Liver (tissue), 9 donors: ENCODE data around the gene USP24. TPM values are rescaled to one million over a fixed set of nuclear protein-coding genes. Genes with fewer than 3 reads are reported as not detected.

Experiments
- DNase-seq: peaks from one replicate; pipeline ENCODE4 v3.0.0-alpha.2; 2017; ENCODE audit warnings: low spot score
- H3K27ac ChIP-seq, 2 donors: one replicate each; pipeline ENCODE4 v1.7.0; 2013; ENCODE audit warnings: inconsistent platforms in 2 of 2, low read length in 2 of 2, control low read depth in 1 of 2, low read depth in 1 of 2, mild to moderate bottlenecking in 1 of 2
- H3K27me3 ChIP-seq, 4 donors: one replicate each; pipeline versions ENCODE4 v1.6.1 to v1.7.0; 2013; ENCODE audit warnings: low read length in 3 of 4, inconsistent platforms in 1 of 4, mild to moderate bottlenecking in 1 of 4, moderate library complexity in 1 of 4; ENCODE audit not compliant: control insufficient read depth in 4 of 4, insufficient read depth in 4 of 4
- H3K36me3 ChIP-seq, 4 donors: one replicate each; pipeline versions ENCODE4 v1.6.1 to v1.7.0; 2013; ENCODE audit warnings: low read length in 3 of 4, mild to moderate bottlenecking in 3 of 4, low read depth in 1 of 4, moderate library complexity in 1 of 4; ENCODE audit not compliant: control insufficient read depth in 4 of 4, insufficient read depth in 3 of 4
- H3K4me1 ChIP-seq, 4 donors: one replicate each; pipeline versions ENCODE4 v1.6.1 to v1.7.0; 2013; ENCODE audit warnings: low read length in 3 of 4, mild to moderate bottlenecking in 3 of 4, moderate library complexity in 1 of 4; ENCODE audit not compliant: control insufficient read depth in 4 of 4, insufficient read depth in 4 of 4
- H3K4me3 ChIP-seq, 3 donors: one replicate each; pipeline versions ENCODE4 v1.6.1 to v1.7.0; 2013; ENCODE audit warnings: low read length in 3 of 3, control low read depth in 1 of 3, low read depth in 1 of 3, mild to moderate bottlenecking in 1 of 3
- H3K9ac ChIP-seq, 2 donors: one replicate each; pipeline ENCODE4 v1.7.0; 2013; ENCODE audit warnings: low read length in 2 of 2, mild to moderate bottlenecking in 2 of 2, moderate library complexity in 2 of 2, control low read depth in 1 of 2, low read depth in 1 of 2
- H3K9me3 ChIP-seq, 4 donors: one replicate each; pipeline versions ENCODE4 v1.6.1 to v1.7.0; 2013; ENCODE audit warnings: low read length in 3 of 4; ENCODE audit not compliant: control insufficient read depth in 4 of 4
- EGR1 ChIP-seq, 2 donors: IDR thresholded peaks; 2 replicates each; pipeline ENCODE4 v1.6.1; 2016 to 2018; ENCODE audit warnings: antibody characterized with exemption in 2 of 2, low read depth in 2 of 2
- FOXA1 ChIP-seq: IDR thresholded peaks from 2 replicates; pipeline ENCODE4 v1.6.1; 2016; ENCODE audit warnings: antibody characterized with exemption
- FOXA2 ChIP-seq: IDR thresholded peaks from 2 replicates; pipeline ENCODE4 v1.6.1; 2016; ENCODE audit warnings: antibody characterized with exemption
- GABPA ChIP-seq, 2 donors: IDR thresholded peaks in 1 of 2; conservative IDR thresholded peaks in 1 of 2; 2 replicates each; pipeline ENCODE4 v1.6.1; 2016; ENCODE audit warnings: antibody characterized with exemption in 2 of 2, mild to moderate bottlenecking in 1 of 2, moderate library complexity in 1 of 2
- HNF4A ChIP-seq, 2 donors: conservative IDR thresholded peaks; 2 replicates each; pipeline ENCODE4 v1.6.1; 2016; ENCODE audit warnings: antibody characterized with exemption in 2 of 2, mild to moderate bottlenecking in 2 of 2
- HNF4G ChIP-seq: IDR thresholded peaks from 2 replicates; pipeline ENCODE4 v1.6.1; 2016; ENCODE audit warnings: antibody characterized with exemption
- JUND ChIP-seq, 2 donors: IDR thresholded peaks; 2 replicates each; pipeline ENCODE4 v1.6.1; 2016; ENCODE audit warnings: antibody characterized with exemption in 2 of 2
- NR2F2 ChIP-seq: IDR thresholded peaks from 2 replicates; pipeline ENCODE4 v1.6.1; 2016; ENCODE audit warnings: antibody characterized with exemption
- RAD21 ChIP-seq, 2 donors: IDR thresholded peaks; 2 replicates each; pipeline ENCODE4 v1.6.1; 2016; ENCODE audit warnings: antibody characterized with exemption in 2 of 2, mild to moderate bottlenecking in 2 of 2
- RXRA ChIP-seq, 2 donors: IDR thresholded peaks; 2 replicates each; pipeline ENCODE4 v1.6.1; 2017 to 2018; ENCODE audit warnings: antibody characterized with exemption in 2 of 2, mild to moderate bottlenecking in 1 of 2
- SP1 ChIP-seq: IDR thresholded peaks from 2 replicates; pipeline ENCODE4 v1.6.1; 2018; ENCODE audit warnings: antibody characterized with exemption, mild to moderate bottlenecking
- TAF1 ChIP-seq: conservative IDR thresholded peaks from 2 replicates; pipeline ENCODE4 v1.6.1; 2016; ENCODE audit warnings: antibody characterized with exemption, mild to moderate bottlenecking
- YY1 ChIP-seq: IDR thresholded peaks from 2 replicates; pipeline ENCODE4 v1.6.1; 2016; ENCODE audit warnings: antibody characterized with exemption, mild to moderate bottlenecking
- WGBS: extraction: QIAGEN DNeasy Blood & Tissue Kit; methylation state at CpG from one replicate; pipeline ENCODE4 v1.1.7; 2013; 5-methylcytosine and 5-hydroxymethylcytosine counted together
- polyA plus RNA-seq, 2 donors: library from polyadenylated mRNA; stranded (reverse) in 1 of 2; unstranded in 1 of 2; fragments of 200-250 nt in 1 of 2; fragments of >200 nt in 1 of 2; fragmentation: Nextera tagmentation in 1 of 2; extraction: Ambion mirVana in 1 of 2; gene quantifications; one replicate each; pipeline versions ENCODE4 v1.2.1 to v1.2.3, GENCODE V29; 2013 to 2015
- total RNA-seq, 2 donors: library from RNA; depleted of rRNA; stranded (reverse); fragments of >200 nt; gene quantifications; one replicate each; pipeline ENCODE4 v1.2.3, GENCODE V29; 2014
- TF ChIP-seq, protein P1 (sequence below): IDR thresholded peaks from 2 replicates; pipeline ENCODE4 v1.6.1; 2016; ENCODE audit warnings: antibody characterized with exemption
- TF ChIP-seq, protein P2 (sequence below): IDR thresholded peaks from 2 replicates; pipeline ENCODE4 v1.6.1; 2016; ENCODE audit warnings: antibody characterized with exemption
- TF ChIP-seq, protein P3 (sequence below): IDR thresholded peaks from 2 replicates; pipeline ENCODE4 v1.6.1; 2016; ENCODE audit warnings: antibody characterized with exemption, mild to moderate bottlenecking
- TF ChIP-seq, protein P4 (sequence below): fragments of 150-350 bp; IDR thresholded peaks from 2 replicates; pipeline ENCODE4 v1.5.1; 2017; ENCODE audit warnings: improper control_type of control experiment, low read depth, low read length; ENCODE audit not compliant: missing input control
- TF ChIP-seq, protein P5 (sequence below): IDR thresholded peaks from 2 replicates; pipeline ENCODE4 v1.6.1; 2016; ENCODE audit warnings: antibody characterized with exemption
- donor health status: healthy.
- donor health status: healthy.
- donor health status: healthy.
- donor health status: healthy.
- donor health status: healthy.

Gene USP24
- total and polyA plus RNA-seq, 4 donors = 7.0 to 75.8 (median 20.3) TPM

DNA sequence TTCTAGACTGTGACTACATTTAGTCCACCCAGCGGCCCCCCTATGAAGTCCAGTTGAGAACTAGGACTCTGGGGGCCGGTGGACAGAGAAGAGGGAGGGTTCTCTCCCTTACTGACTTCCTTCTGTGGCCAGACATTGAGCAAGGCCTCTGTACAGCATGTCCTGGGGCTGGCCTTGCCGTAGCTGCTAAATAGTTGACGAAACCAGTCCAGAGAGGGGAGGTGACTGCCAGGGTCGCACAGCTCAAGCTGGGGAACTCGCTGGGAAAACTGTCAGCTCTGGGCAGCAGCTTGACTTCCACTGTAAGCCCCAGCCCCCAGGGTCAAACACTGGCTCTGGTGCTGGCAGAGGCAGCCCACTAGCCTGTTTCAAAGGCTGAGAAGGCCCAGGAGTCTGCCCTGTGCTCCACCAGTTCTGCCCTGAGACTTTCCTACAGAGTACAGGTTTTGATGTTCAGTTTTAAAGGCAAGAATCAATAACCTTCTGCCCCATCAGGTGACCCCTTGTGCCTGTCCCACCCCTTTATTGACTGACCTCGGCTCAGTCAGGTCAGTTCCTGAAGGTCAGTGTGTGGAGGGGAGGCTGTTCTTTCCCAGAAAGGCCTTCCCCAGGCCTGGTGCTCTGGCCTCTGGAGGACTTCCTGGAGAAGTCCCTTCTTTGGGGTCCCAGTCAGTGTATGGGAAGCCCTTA is 161.8 kb downstream of the USP24 start:
- WGBS = 23% methylated on average over 7 of the region's 7 CpGs
- TF ChIP-seq, protein P1, sequence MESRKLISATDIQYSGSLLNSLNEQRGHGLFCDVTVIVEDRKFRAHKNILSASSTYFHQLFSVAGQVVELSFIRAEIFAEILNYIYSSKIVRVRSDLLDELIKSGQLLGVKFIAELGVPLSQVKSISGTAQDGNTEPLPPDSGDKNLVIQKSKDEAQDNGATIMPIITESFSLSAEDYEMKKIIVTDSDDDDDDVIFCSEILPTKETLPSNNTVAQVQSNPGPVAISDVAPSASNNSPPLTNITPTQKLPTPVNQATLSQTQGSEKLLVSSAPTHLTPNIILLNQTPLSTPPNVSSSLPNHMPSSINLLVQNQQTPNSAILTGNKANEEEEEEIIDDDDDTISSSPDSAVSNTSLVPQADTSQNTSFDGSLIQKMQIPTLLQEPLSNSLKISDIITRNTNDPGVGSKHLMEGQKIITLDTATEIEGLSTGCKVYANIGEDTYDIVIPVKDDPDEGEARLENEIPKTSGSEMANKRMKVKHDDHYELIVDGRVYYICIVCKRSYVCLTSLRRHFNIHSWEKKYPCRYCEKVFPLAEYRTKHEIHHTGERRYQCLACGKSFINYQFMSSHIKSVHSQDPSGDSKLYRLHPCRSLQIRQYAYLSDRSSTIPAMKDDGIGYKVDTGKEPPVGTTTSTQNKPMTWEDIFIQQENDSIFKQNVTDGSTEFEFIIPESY = no peak
- TF ChIP-seq HNF4A (conservative IDR thresholded peaks at IDR 0.05) (peak; percentile 83 to 94), SP1 (peak; percentile 91), EGR1 (IDR thresholded peaks at IDR 0.05; ENCODE audit: low read depth in 2 of 2) (no peak), TAF1 (no peak), RAD21 (IDR thresholded peaks at IDR 0.05) (no peak), FOXA1 (peak; percentile 46), GABPA (IDR thresholded peaks at IDR 0.05 in 1 of 2, conservative IDR thresholded peaks at IDR 0.05 in 1 of 2) (no peak), NR2F2 (peak; percentile 88), RXRA (IDR thresholded peaks at IDR 0.05) (peak; percentile 90), HNF4G (peak; percentile 60), FOXA2 (peak; percentile 44), JUND (IDR thresholded peaks at IDR 0.05) (peak in 1 of 2 donors; percentile 13), YY1 (peak; percentile 54)
- TF ChIP-seq, protein P2, sequence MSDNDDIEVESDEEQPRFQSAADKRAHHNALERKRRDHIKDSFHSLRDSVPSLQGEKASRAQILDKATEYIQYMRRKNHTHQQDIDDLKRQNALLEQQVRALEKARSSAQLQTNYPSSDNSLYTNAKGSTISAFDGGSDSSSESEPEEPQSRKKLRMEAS = peak; percentile 66
- TF ChIP-seq, protein P3, sequence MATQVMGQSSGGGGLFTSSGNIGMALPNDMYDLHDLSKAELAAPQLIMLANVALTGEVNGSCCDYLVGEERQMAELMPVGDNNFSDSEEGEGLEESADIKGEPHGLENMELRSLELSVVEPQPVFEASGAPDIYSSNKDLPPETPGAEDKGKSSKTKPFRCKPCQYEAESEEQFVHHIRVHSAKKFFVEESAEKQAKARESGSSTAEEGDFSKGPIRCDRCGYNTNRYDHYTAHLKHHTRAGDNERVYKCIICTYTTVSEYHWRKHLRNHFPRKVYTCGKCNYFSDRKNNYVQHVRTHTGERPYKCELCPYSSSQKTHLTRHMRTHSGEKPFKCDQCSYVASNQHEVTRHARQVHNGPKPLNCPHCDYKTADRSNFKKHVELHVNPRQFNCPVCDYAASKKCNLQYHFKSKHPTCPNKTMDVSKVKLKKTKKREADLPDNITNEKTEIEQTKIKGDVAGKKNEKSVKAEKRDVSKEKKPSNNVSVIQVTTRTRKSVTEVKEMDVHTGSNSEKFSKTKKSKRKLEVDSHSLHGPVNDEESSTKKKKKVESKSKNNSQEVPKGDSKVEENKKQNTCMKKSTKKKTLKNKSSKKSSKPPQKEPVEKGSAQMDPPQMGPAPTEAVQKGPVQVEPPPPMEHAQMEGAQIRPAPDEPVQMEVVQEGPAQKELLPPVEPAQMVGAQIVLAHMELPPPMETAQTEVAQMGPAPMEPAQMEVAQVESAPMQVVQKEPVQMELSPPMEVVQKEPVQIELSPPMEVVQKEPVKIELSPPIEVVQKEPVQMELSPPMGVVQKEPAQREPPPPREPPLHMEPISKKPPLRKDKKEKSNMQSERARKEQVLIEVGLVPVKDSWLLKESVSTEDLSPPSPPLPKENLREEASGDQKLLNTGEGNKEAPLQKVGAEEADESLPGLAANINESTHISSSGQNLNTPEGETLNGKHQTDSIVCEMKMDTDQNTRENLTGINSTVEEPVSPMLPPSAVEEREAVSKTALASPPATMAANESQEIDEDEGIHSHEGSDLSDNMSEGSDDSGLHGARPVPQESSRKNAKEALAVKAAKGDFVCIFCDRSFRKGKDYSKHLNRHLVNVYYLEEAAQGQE = no peak
- TF ChIP-seq, protein P4, sequence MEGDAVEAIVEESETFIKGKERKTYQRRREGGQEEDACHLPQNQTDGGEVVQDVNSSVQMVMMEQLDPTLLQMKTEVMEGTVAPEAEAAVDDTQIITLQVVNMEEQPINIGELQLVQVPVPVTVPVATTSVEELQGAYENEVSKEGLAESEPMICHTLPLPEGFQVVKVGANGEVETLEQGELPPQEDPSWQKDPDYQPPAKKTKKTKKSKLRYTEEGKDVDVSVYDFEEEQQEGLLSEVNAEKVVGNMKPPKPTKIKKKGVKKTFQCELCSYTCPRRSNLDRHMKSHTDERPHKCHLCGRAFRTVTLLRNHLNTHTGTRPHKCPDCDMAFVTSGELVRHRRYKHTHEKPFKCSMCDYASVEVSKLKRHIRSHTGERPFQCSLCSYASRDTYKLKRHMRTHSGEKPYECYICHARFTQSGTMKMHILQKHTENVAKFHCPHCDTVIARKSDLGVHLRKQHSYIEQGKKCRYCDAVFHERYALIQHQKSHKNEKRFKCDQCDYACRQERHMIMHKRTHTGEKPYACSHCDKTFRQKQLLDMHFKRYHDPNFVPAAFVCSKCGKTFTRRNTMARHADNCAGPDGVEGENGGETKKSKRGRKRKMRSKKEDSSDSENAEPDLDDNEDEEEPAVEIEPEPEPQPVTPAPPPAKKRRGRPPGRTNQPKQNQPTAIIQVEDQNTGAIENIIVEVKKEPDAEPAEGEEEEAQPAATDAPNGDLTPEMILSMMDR = no peak
- TF ChIP-seq, protein P5, sequence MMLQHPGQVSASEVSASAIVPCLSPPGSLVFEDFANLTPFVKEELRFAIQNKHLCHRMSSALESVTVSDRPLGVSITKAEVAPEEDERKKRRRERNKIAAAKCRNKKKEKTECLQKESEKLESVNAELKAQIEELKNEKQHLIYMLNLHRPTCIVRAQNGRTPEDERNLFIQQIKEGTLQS = no peak
- Histone ChIP-seq H3K4me1 (peaks cover 24 to 78% (median 64%) of the 10 kb centered on the region in 4 donors), H3K36me3 (peaks cover 8 to 10% (median 8%) of the 10 kb centered on the region in 4 donors), H3K4me3 (peak overlapping the region in 1 of 3 donors; percentile 2), H3K27ac (peak overlapping the region; percentile 62 to 81), H3K9me3 (no peaks in the 10 kb centered on the region), H3K27me3 (no peaks in the 10 kb centered on the region), H3K9ac (no peak overlapping the region)
- no peak for DNase-seq
